ENCODE results near the gene LARP4B.
"Not testable (repeated sequence)": the region's sequence is repeated elsewhere in the genome, so short reads cannot be mapped to it uniquely, and the experiment has no call there.

LARP4B gene

DNA sequence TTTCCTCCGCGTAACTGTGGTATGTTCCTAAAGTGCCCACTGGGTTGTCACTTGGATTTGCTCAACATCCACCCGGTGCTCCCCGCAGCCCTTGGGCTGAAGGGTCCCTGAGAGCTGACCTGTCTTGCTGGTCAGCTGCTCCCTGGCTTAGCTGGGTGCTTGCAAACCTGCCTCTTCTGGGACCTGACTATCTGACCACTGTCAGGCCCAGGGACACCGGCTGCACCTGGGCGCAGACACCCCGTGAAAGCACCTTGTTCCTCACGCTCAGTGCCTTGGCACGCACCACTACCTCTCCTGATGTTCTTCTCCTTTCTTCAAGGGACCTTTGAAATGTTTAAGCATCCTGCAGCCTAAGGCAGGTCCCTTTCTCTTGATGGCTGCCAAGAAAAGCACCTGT is 26.6 kb upstream of the LARP4B start:
- DNase-seq (ENCODE audit: low read depth, low spot score) = no peak

DNA sequence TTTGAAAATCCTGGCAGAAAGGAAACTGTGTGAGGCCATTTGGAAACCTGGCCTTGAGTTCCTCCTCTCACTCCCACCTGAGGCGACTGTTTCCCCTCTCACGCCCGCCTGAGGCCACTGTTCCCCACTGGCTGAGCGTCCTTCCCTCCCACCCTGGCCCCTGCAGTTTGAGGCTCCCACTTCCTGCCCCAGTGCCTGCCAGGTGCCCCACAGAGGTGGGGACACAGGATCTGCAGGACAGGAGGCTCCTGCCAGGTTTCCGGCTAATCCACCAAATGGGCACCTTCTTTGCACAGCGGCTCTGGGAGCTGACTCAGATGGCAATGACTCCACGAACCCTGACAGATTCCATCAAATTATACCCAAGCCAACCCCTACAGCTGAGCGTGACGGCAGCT is 24.3 kb upstream of the LARP4B start:
- DNase-seq (ENCODE audit: low read depth, low spot score) = no peak

DNA sequence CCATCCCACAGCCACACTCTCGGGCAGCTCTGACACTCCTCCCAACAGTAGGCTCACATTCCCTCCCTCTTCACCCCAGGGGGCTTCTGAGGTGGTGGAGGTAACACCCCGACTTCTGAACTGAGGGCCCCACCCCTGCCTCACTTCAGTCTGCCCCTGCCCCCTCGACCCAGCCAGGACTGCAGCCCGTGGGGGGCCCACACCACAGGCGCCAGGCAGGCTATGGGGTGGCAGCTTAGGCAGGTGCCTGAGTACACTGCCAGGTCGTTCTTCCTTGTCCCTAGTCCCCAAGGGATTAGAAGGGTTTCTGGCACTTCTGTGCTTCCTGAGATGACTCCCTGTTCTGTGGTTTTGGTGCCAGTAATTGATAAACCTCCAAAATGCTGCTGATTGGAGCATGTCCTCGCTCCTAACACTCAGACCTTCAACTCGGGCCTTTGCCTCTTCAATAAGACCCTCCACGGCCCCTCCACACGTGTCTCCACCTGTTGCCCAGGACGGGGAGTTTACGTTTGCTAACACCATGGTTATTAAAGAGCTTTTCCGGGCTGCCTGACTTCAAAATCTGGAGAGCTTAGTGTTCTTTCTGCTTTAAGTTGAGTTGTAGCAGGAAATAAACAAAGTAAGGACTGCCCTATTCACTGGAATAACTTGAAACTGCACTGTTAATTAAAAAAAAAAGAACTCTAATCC is 23.8 kb upstream of the LARP4B start:
- DNase-seq (ENCODE audit: low read depth, low spot score) = no peak

DNA sequence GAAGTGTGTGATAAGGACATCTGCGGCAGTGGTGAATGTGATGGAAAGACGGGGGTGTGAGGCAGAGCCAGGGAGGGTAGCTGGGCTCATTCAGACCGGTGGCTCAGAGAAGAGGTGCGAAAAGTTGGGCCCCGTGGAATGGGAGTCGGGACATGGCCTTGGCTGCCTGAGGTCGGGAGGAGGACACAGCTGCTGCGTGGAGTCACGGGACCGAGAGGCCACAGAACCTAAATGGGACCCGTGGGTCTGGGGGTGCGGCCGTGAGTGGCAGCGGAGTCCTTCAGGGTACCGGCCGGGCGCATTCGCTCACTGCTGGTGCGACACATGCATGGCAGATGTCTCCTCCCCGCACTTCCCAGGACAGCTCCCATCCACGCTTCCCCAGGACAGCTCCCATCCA is 22.9 kb upstream of the LARP4B start:
- no peak for DNase-seq (ENCODE audit: low read depth, low spot score)

DNA sequence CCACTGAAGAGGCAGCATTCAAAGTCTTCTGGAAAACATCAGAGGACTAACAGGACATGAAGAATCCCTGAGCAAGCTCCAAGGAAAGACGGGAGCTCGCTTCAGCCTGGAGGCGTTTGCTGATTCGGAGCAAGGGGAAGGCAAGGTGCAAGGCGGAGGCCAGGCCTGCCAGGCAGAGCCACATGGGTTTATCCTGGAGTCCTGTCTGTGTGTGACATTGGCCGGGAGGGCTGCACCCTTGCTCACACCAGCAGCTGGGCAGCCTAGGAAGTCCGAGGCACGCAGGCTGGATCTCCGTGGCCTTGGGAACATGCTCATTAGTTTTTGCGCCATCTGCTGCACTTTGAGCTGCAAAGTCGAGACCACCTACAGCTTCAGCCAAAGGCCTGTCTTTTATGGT is 22.3 kb upstream of the LARP4B start:
- DNase-seq (ENCODE audit: low read depth, low spot score) = no peak

DNA sequence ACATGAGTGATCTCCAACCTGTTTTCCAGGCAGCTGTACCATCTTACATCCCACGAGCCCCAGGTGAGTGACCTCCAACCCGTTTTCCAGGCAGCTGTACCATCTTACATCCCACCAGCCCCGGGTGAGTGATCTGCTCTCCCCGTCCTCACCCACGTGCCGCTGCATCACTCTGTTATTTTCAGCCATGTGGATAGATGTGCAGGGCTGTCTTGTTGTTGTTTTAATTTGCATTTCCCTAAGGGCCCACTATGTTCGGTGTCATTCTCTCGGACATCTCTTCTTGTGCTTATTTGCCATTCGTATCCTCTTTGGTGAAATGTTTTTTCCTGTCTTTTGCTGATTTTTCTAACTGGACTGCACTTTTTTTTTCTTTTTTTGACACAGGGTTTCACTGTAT is 17.9 kb upstream of the LARP4B start:
- no peak for DNase-seq (ENCODE audit: low read depth, low spot score)

DNA sequence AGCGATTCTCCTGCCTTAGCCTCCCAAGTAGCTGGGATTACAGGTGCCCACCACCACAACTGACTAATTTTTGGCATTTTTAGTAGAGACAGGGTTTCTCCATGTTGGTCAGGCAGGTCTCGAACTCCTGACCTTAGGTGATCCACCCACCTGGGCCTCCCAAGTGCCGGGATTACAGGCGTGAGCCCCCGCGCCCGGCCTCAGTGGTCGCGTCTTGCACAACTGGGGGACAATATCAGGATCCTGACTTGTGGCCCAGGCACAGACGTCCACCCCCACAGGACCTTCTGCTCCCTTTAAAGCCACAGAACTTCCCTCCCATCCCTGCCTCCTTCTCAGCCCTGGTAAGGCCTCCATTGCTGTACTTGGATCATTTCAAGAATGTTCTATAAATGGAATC is 16.8 kb upstream of the LARP4B start:
- DNase-seq (ENCODE audit: low read depth, low spot score) = no peak

DNA sequence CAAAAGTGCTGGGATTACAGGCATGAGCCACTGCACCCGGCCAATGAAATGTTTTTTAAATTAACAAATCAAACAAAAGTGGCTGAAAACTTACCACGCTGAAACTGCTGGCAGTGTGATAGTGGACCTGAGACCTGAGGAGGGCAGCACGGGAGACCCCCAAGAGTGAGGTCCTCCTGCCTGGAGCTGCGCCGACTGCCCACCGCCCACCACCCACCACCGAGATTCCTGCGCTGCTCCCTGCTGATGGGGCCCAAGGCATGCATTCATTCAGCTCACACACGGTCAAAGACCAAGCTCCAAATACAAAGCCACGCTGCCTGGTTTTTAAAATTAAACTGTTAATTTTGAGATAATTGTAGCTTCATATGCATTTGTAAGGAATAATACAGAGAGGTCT is 16.4 kb upstream of the LARP4B start:
- no peak for DNase-seq (ENCODE audit: low read depth, low spot score)

DNA sequence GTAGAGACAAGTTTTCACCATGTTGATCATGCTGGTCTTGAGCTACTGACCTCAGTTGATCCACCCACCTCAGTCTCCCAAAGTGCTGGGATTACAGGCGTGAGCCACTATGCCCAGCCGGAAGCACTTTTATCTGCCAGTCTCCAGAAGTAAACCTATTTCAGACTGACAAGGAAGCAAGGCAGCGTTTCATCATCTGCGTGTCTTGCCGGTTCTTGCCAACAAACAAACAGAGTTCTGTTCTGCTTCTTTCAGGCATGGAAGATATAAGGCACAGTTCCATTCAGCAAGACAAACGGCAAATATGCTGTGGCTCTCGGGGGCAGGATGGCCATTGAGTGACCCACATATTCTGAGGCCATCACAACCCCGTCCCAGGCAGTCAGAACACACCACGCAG is 15.5 kb upstream of the LARP4B start:
- DNase-seq (ENCODE audit: low read depth, low spot score) = no peak

DNA sequence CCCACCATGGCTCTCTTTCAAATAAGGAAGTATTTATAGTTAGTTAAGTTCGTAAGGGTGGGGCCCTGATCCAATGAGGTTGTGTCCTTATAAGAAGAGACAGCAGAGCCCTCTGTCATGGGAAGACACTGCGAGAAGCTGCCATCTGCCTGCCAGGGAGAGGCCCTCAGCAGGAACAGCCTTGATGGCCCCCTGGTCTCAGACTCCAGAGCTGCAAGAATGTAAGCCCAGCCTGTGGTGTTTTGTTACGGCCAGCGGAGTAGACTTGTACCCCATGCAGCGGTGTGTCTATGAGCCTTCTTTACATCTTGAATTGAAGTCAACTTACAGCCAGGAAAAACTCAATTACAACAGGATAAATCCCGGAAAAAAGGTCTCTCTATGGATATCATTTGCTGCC is 14.3 kb upstream of the LARP4B start:
- DNase-seq (ENCODE audit: low read depth, low spot score) = no peak

DNA sequence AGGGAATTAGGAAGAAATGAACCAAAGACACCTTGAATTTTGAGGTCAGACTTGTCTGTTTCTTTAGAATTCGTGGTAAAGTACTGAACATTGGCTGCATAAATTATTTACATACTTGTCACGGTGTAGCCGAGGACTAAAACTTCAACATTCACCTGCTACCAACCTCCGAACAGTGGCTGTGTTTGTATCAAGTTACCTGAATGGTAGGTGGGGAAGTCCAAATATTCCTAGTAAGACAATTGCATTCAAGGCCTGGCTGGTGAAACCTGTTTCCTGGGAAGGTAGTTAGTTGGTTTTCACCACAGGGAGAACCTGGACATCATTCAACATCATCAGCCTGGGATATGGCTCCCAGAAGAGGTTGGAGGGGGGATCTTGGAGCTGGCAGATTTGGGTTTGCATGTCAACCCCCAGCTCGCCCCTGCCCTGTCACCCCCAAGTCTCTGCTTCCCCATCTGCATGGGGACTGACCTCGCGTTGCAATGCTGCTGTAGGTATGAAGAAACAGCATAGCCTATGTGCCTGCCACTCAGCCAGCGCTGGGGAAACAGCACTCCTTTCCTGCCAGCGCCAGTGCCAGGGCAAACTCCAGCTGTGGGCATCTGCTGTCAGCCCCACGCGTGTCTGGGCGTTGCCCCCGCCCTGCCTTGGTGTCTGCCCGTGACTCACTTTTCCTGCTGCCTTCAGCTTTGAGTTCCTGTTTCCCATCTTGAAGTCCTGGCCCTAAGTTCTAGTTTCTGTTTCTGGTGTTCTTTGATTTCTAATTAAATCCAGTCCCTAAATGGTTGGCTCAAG is 12.7 kb upstream of the LARP4B start:
- DNase-seq (ENCODE audit: low read depth, low spot score) = no peak

DNA sequence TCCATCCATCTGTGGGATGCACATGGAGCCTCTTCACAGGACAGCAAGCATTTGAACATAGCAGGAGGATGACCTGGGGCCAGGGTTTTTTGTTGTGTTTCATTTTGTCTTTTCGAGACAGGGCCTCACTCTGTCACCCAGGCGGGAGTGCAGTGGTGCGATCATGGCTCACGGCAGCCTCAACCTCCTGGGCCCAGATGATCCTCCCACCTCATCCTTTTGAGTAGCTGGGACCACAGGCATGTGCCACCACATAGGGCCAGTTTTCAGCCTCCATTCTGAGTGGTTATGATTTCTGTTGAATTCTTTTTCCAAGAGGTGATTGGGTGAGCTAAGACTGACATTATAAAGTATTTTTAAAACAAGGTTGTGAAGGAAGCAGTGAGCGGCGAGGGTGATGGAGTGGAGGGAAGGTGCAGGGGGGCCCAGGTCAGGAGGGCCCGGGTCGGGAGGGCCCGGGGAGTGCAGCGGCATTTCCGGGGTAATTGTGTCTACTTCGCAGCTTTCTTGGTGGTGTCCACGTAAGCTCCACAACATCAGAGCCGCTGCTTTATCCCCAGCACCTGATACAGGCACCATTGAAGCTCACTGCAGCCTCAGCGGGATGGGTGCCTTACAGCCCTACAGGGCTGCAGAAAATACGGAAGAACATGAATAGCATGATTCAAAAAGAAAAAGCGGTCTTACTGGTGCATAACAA is 12.0 kb upstream of the LARP4B start:
- no peak for DNase-seq (ENCODE audit: low read depth, low spot score)

DNA sequence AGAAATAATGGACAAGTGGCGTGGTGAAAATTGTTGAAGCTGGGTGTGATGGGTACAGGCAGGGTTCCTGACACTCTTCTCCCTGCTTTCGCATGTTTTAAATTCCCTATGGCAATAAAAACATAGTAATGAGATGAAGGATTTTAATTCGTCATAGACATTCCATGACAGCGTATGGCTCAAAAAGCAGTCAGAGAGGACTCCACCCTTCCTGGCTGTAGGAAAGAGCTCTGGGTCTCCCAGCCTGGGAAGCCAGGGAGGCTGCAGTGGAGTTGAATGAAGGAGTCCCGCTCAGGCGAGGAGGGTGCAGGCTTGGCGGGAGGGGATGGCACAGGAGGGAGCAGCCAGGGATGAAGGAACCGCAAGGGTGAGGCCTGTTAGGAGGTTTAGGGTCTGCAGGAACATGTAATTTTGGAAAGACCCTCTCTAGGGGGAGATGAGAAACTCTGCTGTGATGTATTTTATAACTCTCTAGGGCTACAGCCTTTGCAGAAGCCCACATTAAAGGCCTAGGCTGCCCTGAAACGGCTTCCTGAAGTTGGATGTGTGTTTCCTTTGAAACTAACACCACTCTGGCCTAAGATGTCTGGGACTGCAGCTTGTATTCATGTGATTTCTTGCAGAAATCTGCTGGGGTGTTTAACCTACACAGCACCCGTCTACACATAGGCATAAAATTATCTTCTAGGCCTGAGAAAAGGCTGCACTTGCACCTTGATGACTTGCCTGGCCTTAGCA is 7.6 kb upstream of the LARP4B start:
- DNase-seq (ENCODE audit: low read depth, low spot score) = no peak

DNA sequence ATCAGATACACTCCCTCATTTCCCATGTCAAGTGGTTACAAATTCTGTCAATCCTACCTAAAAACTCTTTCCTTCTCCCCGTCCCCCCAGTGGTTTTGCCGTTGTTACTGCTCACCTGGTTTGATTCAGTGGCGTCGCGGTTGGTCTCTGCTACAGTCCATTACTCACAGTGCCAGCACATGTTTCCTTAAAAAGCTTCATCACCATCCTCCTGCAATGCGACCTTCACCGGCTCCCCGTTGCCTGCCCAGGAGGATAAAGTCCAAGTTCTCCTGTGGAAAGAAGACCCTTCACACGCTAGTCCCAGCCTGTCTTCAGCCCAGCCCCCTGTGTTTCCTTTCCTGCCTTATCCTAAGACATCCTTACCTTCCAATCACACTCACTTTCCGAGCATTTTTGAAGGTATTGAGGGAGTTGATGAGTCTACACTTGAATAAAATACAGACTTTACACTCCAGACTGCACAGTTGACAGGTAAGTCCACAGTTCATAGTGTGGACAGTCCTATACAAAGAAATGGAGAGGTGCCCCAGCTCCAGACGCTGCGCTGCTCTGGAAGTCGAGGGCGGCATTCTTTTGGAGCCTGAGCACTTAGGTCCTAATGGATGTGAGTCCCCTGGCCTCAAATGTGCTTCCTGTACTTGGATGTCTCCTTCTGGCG is 3.4 kb upstream of the LARP4B start:
- no peak for DNase-seq (ENCODE audit: low read depth, low spot score)

DNA sequence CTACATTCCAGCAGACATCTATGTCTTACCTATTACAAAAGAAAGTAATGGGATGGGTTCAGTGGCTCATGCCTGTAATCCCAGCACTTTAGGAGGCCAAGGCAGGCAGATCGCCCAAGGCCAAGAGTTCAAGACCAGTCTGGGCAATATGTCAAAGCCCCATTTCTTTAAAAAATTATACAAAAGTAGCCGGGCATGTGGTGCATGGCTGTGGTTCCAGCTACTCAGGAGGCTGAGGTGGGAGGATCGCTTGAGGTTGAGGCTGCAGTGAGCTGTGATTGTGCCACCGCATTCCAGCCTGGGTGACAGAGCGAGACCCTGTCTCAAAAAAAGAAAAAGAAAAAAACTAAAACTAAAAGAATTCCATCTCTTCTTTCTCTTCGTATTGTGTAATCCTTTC is 2.7 kb upstream of the LARP4B start:
- DNase-seq (ENCODE audit: low read depth, low spot score) = not testable (repeated sequence)

DNA sequence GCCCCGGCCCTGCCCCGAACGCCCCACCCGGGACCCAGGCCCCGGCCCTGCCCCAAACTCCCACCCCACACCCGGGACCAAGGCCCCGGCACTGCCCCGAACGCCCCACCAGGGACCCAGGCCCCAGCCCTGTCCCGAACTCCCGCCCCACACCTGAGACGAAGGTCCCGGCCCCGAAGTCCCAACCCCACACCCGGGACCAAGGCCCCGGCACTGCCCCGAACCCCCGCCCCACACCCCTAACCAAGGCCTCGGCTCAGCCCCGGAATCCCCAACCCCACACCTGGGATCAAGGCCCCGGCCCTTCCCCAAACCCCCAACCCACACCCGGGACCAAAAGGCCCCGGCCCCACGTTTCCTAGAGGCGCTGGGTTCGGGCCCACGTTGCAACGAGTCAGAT is 1.1 kb upstream of the LARP4B start:
- DNase-seq (ENCODE audit: low read depth, low spot score) = no peak

DNA sequence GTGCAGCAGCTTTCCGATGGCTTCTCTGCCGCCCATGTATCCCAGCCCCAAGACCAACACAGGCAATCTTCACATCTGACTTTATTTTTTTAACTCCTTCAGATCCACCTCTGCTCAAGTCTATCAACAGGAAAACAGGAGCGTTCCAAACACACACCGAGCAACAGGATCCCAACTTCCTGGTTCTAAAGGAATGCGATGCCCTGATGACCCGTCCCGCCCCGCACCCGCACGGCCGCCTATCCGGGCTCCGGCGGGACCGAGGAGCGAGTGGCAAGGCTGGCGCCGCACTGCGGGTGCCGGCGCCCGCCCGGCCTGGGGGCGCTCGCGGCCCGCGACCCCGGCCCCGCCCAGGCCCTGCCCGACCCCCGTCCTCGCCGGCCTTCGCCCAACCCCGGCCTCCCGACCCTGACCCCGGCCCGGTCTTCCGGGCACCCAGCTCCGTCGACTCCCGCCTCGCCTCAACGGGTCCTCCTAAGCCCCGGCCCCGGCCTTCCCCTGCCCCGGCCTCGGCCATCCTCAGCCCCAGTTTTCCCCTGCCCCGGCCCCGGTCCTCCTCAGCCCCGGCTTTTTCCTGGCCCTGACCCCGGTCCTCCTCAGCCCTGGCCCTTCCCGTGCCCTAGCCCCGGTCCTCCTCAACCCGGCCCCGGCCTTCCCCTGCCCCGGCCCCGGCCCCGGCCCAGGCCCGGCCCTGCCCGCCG is 730 bp downstream of the LARP4B start:
- no peak for DNase-seq (ENCODE audit: low read depth, low spot score)

DNA sequence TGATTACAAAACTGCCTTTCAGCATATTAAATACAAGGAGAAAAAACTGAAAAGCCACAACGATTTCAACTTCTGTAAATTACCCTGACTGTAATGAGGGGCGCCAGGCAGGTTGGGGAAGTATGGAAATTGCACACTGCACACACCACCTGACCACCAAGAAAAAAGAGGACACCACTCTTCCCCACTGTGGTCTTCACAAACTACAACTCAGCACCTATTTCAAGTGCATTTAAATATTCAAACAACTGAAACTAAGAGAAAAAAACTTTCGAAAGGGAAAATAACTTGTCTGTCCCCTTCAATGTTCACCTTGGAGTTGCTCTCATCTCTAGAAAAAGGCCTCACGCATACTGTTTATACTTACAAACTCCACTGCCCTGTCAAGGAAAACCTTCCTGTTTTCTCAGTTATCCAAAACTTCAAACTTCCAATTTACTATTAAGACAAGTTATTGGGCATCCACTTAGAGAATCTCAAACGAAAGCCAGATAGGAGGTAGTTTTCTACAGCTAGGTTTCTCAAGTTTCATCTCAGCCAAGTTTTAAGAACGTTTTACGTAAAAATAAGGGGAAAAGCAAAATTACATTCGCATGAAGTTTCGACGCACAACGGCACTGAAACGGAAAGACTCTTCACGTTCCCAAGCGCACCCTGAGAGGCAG is 1.4 kb downstream of the LARP4B start:
- no peak for DNase-seq (ENCODE audit: low read depth, low spot score)

DNA sequence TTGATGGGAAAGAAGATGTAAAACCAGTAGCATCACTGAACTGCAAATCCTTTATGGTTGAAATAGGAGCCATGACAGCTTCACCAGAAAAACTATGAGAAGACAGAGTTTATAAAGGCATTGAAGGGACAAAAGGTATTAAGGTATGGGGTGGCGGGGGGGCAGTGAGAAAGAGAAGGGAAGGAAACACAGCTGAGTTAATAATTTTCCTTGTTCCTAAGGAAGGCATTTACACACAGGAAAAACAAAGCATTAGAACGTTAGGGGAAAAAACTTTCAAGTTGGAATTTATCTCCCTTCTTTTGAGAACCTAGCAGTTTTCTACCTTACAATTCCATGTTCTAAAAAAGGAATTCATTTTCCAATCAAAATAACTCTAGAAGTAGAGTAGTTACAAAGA is 4.4 kb downstream of the LARP4B start:
- DNase-seq (ENCODE audit: low read depth, low spot score) = no peak

DNA sequence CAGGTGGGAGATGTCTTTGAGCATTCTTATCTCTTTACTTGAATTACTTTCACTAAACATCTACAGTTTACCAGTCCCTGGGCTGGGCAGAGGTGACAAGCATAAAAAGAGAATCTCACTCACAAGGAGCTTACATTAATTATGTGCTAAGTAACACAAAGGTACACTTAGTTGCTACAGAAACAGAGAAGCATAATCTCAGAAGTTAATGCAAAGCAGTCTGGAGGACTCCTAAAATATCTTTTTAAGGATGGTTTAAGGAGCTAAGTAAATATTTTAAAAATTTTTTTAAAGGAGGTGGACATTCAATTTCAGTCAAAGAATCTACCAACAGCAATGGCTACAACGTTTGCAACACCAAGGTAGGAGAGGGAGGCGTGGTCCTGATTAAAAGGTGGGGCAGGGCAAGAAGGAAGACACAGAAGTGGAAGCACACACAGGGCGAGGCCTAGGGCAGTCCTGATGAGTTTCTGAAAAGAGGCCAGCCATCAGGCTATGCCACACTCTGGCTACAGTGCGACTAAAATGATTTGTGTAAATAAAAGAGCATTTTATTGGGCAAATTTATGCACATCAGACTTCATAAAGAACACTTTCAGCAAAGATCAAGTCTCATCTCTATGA is 5.3 kb downstream of the LARP4B start:
- DNase-seq (ENCODE audit: low read depth, low spot score) = no peak

Measured in smooth muscle cell of the brain vasculature (primary cell).